IPS-11a (cell line): ENCODE results near the gene KRTAP10-4.

Experiments used
- H3K4me3 ChIP-seq: one replicate; pipeline ENCODE4 v1.5.1; 2013; ENCODE audit warnings: low read depth, low read length, control low read depth

The KRTAP10-4 gene

DNA sequence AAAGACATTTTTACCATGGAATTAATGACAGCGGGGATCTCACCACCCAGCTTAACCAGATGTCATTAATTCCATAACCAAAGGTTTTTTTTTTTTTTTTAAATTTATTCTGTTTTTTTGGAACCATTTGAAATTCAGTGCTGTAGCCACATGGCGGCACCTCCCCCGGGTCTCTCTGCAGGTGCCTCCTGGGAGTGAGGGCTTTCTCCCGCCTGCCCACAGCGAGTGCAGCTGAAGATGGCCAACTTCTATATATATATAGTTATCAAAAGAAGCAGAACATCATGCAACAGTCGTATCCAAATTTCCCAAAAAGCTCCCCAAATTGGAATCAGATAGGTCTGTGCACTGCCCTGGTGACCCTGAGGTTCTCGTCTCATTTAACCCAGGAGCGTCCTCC lies 41.9 kb downstream of the KRTAP10-4 start:
- H3K4me3 ChIP-seq, result no peak overlapping the region

DNA sequence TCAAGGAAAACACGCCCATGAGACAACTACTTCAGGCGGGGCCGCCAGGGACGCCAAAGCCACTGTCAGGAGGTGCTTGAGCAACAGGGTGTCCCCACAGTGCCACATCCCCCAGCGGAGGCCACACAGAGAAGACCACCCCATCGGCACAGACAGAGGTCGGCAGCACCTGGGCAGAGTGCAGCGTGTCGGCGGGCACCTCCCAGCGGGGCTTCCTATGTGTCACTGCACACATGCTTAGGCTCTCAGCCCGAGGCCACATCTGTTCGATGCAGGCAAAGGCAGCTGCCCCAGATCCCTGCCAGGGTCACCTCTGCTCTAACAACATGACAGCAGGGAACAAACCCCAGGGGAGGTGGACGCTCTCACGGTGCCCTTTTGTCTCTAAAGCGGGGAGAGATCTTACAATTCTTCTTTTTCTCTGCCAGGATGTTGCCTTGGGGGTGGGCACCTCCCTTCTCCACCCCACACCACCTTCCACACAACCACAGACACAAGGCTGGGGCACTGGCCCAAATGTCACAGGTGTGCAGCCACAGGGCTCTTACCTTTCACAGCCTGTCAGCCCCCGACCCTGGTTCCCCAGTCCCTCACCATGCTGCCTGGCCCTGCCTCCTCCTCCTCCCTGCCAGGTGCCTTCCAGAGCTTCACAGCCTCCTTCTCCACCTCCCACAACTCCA lies 42.5 kb downstream of the KRTAP10-4 start:
- H3K4me3 ChIP-seq, result no peak overlapping the region

DNA sequence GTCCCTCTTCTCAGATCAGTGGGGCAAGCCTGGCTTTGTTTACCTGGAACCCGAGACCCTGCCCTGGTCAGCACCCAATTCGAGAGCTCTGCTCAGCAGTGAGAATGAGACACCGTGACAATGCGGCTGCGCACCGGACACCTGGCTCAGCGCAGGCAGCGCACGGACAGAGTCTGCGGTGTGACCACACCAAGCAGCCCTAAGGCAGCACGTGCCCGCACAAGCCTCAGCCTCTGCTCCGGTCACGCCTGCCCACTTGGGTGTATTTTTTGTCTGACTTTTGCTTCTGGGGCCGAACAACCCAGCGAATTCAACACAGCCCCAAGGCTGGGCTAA lies 43.0 kb downstream of the KRTAP10-4 start:
- no peak overlapping the region for H3K4me3 ChIP-seq

DNA sequence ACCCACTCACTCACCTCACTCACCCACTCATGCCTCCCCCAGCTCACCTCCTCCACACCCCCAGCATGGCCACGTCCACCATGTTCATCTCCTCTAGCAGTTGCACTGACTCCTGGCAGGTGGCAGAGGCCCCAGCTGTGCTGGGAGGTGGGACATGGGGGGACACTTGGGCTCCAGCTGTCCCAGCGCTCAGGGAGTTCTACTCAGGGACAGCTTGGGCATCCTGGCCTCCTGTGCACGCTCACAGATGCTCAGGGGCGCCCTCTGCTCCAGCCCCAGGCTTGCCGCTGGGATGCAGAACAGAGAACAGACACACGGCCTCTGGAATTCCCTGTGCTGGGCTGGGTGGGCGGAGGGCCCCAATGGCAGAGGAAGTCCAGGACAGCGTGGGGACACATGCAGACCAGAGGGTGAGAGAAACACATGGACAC lies 43.6 kb downstream of the KRTAP10-4 start:
- H3K4me3 ChIP-seq, result no peak overlapping the region

DNA sequence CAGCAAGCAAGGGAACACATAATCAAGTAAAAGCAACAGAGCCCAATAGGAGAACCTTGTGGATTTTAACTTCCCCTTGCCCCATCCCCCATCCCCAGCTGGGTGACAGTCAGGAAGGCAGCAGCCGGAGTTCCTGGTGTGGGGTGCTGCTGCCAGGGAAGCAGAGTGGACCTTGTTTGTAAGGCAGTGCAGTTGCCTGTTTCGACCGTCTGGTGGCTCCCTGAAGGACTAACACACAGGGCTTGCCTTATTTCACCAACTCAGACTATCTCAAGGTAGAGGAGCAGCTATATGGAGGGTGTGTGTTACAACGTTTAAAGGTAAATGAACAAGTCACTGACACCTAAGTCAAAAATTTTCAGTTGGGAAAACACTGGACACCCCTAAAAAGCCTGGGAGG lies 45.0 kb downstream of the KRTAP10-4 start:
- no peak overlapping the region for H3K4me3 ChIP-seq

DNA sequence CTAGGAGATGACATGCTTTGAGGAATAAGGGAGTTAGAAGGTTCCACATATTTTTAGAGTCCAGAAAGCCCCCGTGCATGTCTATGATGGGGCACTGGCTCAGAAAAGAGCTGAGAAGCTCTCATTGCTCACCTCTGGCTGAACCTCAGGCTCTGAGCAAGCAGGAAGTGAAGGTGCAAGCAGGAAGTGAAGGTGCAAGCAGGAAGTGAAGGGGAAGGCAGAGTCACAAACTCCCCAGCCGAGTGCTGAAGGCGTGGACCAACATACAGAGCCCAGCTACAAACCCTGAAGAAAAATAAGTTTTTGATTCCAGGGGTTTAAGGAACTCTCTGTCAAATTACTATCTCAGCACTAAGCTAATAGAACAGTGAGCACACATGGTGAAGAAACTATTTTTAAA lies 45.4 kb downstream of the KRTAP10-4 start:
- H3K4me3 ChIP-seq, result no peak overlapping the region

DNA sequence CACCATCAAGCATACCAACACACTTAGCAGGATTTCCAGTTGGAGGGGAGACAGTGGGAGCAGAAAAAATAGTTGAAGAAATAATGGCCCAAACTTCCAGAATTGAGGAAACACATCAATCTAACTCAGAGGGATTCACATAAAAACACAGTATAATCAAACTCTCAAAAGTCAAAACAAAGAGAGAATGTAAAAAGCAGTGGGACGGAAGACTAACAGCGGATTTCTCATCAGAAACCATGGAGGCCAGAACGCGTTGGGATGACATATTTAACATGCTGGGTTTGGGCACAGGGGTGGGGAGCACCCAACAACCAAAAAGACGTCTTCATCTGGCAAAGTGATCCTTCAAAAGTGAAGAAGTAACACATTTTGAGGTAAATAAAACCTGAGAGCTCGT lies 46.4 kb downstream of the KRTAP10-4 start:
- H3K4me3 ChIP-seq, result no peak overlapping the region

DNA sequence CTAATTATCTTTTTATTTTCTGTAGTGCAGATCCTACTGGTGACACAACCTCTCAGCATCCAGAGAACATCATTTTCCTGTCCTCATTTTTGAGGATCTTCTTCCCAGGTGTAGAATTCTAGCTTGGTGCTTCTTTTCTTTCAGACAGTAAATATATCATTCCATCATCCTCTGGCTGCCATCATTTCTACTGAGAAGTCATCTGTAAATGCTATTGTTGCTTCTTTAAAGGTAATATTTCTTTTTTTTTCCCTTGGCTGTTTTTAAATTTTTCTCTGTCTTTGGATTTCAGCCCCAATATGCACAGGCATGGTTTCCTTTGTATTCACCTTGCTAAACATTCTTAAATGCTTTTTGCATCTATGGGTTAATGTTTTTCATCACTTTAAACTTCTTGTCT lies 50.0 kb downstream of the KRTAP10-4 start:
- no peak overlapping the region for H3K4me3 ChIP-seq
